Kidney (tissue), 14 donors: ENCODE data around the gene PIGH. TPM values are rescaled to one million over a fixed set of nuclear protein-coding genes. Genes with fewer than 3 reads are reported as not detected.

ENCODE experiments used
- DNase-seq, 5 donors: peaks; one replicate each; pipeline ENCODE4 v3.0.0-alpha.2; 2013 to 2020
- FAIRE-seq: peaks from 2 replicates; lab custom pipeline; 2012; peaks lifted over from hg19 to GRCh38; lab: Jason Lieb, UNC
- H3K27ac ChIP-seq, 2 donors: one replicate each; pipeline ENCODE4 v1.7.0; 2013; ENCODE audit warnings: low read depth in 2 of 2, low read length in 2 of 2, inconsistent platforms in 1 of 2
- H3K27me3 ChIP-seq: one replicate; pipeline ENCODE4 v1.7.1; 2013; ENCODE audit warnings: low read length, inconsistent platforms; ENCODE audit not compliant: control insufficient read depth, insufficient read depth
- H3K36me3 ChIP-seq, 3 donors: one replicate each; pipeline versions ENCODE4 v1.7.0 to v1.7.1; 2013; ENCODE audit warnings: low read length in 3 of 3, control low read depth in 1 of 3, inconsistent platforms in 1 of 3; ENCODE audit not compliant: insufficient read depth in 3 of 3, control insufficient read depth in 2 of 3
- H3K4me1 ChIP-seq, 3 donors: one replicate each; pipeline versions ENCODE4 v1.7.0 to v1.7.1; 2013; ENCODE audit warnings: low read length in 3 of 3, inconsistent platforms in 1 of 3, low read depth in 1 of 3; ENCODE audit not compliant: control insufficient read depth in 2 of 3, insufficient read depth in 2 of 3
- H3K4me3 ChIP-seq, 3 donors: one replicate each; pipeline versions ENCODE4 v1.7.0 to v1.8.1; 2013; ENCODE audit warnings: low read length in 3 of 3, control low read depth in 1 of 3, inconsistent platforms in 1 of 3
- H3K9ac ChIP-seq, 3 donors: one replicate each; pipeline versions ENCODE4 v1.7.0 to v1.7.1; 2013; ENCODE audit warnings: low read length in 3 of 3, control low read depth in 1 of 3, inconsistent platforms in 1 of 3
- H3K9me3 ChIP-seq, 3 donors: one replicate each; pipeline versions ENCODE4 v1.7.0 to v1.7.1; 2013; ENCODE audit warnings: low read length in 3 of 3, control low read depth in 1 of 3, inconsistent platforms in 1 of 3; ENCODE audit not compliant: control insufficient read depth in 2 of 3, insufficient read depth in 1 of 3
- intact Hi-C: fragments of 100-400 bp; cut with DNase I; formaldehyde crosslinking; loops from one replicate; pipeline ENCODE4 v1.11.1; 2022
- polyA plus RNA-seq: library from polyadenylated mRNA; stranded (reverse); fragments of 350-450 nt; fragmentation: Illumina TruSeq; extraction: RNeasy Lipid Tissue Mini Kit (QIAGEN cat#74804); gene quantifications from one replicate; pipeline ENCODE4 v1.2.3, GENCODE V29; 2014; ENCODE audit warnings: low read depth, low replicate concordance; ENCODE audit not compliant: insufficient read depth
- total RNA-seq: library from RNA; stranded (reverse); fragmentation: NEBNext Ultra II Directional; extraction: Animal tissue kit (Norgen Biotek cat#: 25700); gene quantifications from one replicate; pipeline ENCODE4 v1.2.1, GENCODE V29; 2021
- TF ChIP-seq, protein P1 (sequence below): IDR thresholded peaks from 3 replicates; pipeline ENCODE4 v1.5.1; 2012; ENCODE audit warnings: mild to moderate bottlenecking, moderate library complexity, borderline replicate concordance; ENCODE audit not compliant: insufficient read depth; ENCODE audit errors: extremely low read depth
- donor health status: control.
- donor health status: control.
- donor health status: control.
- donor health status: control.
- donor health status: control.
- donor health status: DM: yes; HTN: yes; CAD: no.
- donor health status: Normal renal cell carcinoma (clear cell type).

PIGH gene
- total and polyA plus RNA-seq, 2 donors from 2014 or later: 31.7 to 44.9 TPM

DNA sequence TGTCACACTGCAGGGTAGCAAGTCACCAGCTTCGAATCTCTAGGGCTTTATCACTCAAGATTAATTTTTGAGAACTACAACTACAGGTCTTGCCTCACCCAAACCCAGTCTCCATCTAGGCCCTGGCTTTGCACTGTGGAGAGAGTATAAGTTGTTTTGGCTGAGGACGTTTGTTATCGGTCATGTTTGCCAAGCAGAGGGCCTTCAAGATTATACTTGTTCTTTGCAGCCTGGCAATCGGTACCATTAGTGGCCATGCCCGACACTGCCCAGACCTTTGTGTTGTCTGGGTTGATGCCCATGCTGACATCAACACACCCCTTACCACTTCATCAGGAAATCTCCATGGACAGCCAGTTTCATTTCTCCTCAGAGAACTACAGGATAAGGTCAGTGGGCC lies 45.3 kb upstream of the PIGH start:
- no peak overlapping the region for H3K4me3 ChIP-seq
- FAIRE-seq: no peak
- no peaks in the 10 kb centered on the region for H3K27me3 ChIP-seq
- no peaks in the 10 kb centered on the region for H3K9me3 ChIP-seq
- peaks cover 3 to 21% (median 15%) of the 10 kb centered on the region in 3 donors for H3K36me3 ChIP-seq
- peaks cover 0 to 20% (median 18%) of the 10 kb centered on the region in 3 donors for H3K4me1 ChIP-seq
- intact Hi-C loops: no loop called here
- H3K9ac ChIP-seq: peak overlapping the region in 1 of 3 donors; percentile 7
- TF ChIP-seq, protein P1, sequence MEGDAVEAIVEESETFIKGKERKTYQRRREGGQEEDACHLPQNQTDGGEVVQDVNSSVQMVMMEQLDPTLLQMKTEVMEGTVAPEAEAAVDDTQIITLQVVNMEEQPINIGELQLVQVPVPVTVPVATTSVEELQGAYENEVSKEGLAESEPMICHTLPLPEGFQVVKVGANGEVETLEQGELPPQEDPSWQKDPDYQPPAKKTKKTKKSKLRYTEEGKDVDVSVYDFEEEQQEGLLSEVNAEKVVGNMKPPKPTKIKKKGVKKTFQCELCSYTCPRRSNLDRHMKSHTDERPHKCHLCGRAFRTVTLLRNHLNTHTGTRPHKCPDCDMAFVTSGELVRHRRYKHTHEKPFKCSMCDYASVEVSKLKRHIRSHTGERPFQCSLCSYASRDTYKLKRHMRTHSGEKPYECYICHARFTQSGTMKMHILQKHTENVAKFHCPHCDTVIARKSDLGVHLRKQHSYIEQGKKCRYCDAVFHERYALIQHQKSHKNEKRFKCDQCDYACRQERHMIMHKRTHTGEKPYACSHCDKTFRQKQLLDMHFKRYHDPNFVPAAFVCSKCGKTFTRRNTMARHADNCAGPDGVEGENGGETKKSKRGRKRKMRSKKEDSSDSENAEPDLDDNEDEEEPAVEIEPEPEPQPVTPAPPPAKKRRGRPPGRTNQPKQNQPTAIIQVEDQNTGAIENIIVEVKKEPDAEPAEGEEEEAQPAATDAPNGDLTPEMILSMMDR: no peak
- DNase-seq: no peak
- H3K27ac ChIP-seq: peak overlapping the region; percentile 77 to 80

DNA sequence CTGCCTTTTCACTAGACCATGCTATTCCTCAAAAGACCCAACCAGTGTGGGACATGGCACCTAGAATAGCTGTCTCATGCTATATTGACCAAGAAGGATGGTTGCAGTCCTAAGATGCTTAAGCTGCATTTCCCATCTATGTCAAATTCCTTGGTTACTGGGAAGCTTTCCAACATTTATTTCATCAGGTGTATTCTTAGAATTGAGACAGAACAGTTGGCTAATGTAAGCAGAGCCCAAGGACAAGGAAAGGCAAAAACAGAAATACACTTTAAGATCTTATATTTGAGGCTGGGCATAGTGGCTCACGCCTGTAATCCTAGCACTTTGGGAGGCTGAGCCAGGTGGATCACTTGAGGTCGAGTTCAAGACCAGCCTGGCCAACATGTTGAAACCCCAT lies 44.4 kb upstream of the PIGH start:
- DNase-seq (no peak), FAIRE-seq (no peak)
- H3K4me3 ChIP-seq: no peak overlapping the region
- no peaks in the 10 kb centered on the region for H3K9me3 ChIP-seq
- peaks cover 0 to 20% (median 17%) of the 10 kb centered on the region in 3 donors for H3K4me1 ChIP-seq
- H3K9ac ChIP-seq: no peak overlapping the region
- peaks cover under 1 to 11% (median 9%) of the 10 kb centered on the region in 3 donors for H3K36me3 ChIP-seq
- H3K27me3 ChIP-seq: no peaks in the 10 kb centered on the region
- H3K27ac ChIP-seq: peak overlapping the region in 1 of 2 donors; percentile 53
- intact Hi-C loops: no loop called here
- TF ChIP-seq, protein P1: no peak

DNA sequence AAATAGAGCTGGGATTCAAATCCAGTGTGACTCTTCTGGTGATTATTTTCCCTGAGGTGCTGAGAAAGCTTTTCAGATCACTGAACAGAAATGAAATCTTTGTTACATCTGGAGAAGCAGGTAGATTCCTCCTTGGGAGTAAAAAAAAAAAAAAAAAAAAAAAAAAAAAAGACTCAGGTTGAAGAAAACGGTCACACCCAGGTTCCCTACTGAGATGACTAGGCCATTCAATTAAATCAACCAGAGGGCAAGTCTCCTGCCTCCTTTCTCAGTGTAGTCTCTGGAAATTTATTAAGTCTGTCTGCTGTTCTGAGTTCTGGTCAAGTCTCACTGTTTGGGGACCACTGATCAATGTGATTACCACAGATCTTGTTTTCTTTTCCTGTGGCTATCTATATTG lies 43.6 kb upstream of the PIGH start:
- Histone ChIP-seq H3K4me3 (no peak overlapping the region), H3K9me3 (no peaks in the 10 kb centered on the region), H3K9ac (no peak overlapping the region), H3K36me3 (peaks cover 0 to 5% (median 4%) of the 10 kb centered on the region in 3 donors), H3K27ac (peak overlapping the region in 1 of 2 donors; percentile 53), H3K27me3 (no peaks in the 10 kb centered on the region), H3K4me1 (peaks cover 0 to 16% (median 14%) of the 10 kb centered on the region in 3 donors)
- no peak for DNase-seq
- TF ChIP-seq, protein P1: no peak
- intact Hi-C loops: no loop called here
- FAIRE-seq: no peak
